GM18507 (cell line): ENCODE measurements around the gene ABCD1.

ENCODE experiments used
- DNase-seq: peaks from one replicate; pipeline ENCODE4 v3.0.0; 2011; ENCODE audit warnings: low read depth; ENCODE audit not compliant: insufficient read length; ENCODE audit errors: extremely low spot score
- FAIRE-seq: peaks from 2 replicates; lab custom pipeline; 2011; peaks lifted over from hg19 to GRCh38; lab: Jason Lieb, UNC

The ABCD1 gene

GRCh38 chrX:153778684-153779101 is 54.0 kb downstream of the ABCD1 start:
- no peak for FAIRE-seq
- DNase-seq, result no peak

DNA sequence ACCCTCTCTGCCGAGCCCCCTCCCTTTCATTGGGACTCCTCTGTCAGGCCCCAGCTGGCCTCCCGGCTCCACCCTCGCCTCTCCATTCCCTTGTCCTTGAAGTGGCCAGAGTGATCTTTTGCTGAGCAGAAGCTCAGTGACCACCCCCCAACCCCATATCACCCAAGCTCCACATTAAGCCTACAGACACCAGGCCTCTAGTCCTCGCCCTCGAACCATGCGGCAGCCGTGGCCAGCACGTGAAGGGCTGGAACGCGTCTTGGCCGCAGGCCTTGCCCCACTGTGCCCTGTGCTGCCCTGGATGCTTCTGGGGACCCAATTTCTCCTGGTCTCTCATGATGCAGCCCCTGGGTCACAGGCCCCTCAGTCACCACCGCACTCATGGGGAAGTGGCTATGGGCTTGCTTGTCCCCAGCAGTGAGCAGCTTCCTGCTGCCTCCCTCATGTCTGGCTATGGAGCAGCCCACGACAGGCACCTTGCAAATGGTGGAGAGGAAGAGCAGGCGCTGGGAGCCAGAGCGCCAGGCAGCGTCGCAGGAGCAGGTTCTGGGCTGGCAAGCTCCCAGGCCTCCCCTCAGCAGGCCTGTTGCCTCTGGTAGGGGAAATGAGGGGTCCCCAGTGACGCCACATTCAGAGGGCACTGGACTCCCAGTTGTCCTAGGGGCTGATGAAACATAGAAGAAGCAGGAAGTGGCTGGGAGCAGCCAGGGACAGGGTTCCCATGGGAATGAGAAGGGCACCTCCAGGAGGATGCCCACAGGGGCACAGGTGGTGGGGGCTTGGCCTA is 55.4 kb downstream of the ABCD1 start:
- no peak for DNase-seq

DNA sequence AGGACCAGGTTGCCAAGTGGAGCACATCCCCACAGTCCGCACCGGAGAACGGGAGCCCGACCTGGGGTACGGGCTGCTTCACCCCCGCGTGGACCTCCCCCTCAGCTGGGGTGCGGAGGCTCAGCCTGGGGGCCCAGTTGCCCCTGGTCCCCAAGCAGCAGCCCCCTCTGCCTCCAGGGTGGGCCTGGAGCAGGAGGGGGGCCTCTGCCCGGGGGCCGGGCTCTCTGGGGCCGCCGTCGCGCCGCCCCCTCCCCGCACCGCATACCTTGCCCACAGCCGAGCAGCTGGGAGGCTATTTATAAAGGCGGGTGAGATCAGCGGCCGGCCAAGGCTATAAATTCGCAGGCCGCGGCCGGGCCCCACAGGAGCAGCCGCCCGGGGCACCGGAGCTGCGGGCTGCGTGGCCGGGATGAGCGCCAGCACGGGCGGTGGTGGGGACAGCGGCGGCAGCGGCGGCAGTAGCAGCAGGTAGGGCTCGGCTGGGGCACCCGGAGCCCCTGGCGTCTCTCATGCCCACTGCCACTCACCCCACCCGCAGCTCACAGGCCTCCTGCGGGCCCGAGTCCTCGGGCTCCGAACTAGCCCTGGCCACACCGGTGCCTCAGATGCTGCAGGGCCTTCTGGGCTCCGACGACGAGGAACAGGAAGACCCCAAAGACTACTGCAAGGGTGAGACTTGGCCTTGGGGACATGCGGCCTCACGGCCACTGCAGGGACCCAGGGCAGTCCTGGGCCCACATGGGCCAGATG is 56.2 kb downstream of the ABCD1 start, which contains the start of gene SRPK3:
SRPK3 (plus strand) TSS at position 364 of the 750 bp plus-strand sequence; CDS start at position 410, 46 bp downstream.
- DNase-seq (no peak), FAIRE-seq (no peak)

More for the DNA sequence above, 55.4 kb downstream of the ABCD1 start:
- no peak for FAIRE-seq

DNA sequence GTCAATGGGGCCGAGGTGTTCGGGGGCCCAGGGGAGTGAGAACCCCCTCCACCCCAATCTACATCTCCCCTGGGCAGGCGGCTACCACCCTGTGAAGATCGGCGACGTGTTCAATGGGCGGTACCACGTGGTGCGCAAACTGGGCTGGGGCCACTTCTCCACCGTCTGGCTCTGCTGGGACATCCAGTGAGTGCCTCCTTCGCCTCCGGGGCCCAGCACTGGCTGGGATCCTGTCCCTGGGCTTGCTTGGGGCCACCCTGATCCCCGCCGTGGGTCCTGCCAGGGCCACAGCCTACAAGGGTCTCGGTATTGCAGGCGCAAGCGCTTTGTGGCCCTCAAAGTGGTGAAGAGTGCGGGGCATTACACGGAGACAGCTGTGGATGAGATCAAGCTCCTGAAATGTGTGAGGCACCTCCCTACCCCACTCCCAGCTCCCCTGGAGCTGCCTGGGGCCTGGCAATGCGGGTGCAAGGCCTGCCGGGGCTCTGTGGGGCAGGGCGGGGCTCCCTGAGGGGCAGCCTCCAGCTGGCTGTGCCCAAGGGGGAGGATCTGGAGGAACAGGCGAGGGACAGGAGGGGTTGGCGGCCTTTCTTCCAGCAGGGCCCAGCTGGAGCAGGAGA is 56.9 kb downstream of the ABCD1 start:
- no peak for DNase-seq
- no peak for FAIRE-seq

DNA sequence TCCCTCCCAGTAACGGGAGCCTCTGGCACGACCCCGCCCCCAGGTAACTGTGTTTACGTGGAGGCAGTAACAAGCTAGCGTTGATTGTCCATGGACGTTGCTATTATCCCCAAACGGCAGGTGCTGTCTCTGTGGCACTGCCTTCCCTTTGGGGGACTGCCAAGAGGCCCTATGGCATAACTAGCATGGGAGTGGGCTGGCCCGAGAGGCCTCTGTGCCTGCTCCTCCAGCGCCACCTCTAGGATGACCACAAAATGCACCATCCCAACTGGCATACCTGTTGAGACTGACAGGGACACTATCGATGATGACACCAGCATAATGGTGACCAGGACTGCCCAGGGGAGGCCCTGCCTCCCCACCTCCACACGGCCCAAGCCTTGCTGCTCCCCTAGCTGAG is 57.7 kb downstream of the ABCD1 start:
- no peak for FAIRE-seq

GRCh38 chrX:153782871-153783270 is 58.2 kb downstream of the ABCD1 start:
- FAIRE-seq (no peak), DNase-seq (no peak)

More for the DNA sequence above, 57.7 kb downstream of the ABCD1 start:
- DNase-seq, result no peak

GRCh38 chrX:153783378-153784013 is 58.8 kb downstream of the ABCD1 start:
- FAIRE-seq, result no peak
- DNase-seq, result no peak

DNA sequence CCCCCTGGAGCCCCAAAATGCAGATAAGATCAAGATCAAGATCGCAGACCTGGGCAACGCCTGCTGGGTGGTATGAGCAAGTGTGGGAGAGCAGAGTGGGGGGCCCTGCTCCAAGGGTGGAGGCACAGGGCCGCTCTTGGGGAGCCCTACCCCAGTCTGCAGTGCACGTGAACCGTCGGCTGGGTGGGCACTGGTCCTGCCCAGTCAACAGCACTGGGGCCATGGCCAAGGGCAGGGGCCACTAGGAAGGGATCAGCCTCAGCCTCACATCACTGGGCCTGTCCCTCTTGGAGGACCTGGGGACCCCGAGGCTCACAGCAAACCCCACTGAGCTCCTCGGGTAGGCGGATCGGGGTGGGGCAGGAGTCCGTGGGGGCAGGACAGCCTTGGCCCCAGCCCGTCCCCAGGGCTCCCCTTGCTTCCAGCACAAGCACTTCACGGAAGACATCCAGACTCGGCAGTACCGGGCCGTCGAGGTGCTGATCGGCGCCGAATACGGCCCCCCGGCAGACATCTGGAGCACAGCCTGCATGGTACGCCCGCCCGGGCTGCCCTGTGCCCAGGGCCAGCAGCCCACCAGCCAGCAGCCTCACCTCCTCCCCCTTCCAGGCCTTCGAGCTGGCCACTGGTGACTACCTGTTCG is 59.8 kb downstream of the ABCD1 start:
- DNase-seq (no peak), FAIRE-seq (no peak)

DNA sequence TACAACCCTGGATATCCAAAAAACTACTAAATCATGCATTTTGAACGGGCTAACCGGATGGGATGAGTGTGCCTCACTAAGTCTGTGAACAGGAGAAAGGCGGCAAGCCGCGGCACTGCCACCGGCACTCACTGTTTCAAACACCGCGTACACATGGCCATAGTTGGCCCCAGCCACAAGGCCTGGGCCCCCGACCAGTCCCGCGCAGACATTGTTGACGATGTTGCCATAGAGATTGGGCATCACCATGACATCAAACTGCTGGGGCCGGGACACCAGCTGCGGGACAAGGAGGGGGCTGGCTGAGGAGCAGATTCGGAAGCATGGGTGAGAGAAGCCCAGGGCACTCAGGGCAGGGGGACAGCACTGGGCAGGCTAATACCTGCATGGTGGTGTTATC is 62.0 kb downstream of the ABCD1 start:
- FAIRE-seq (no peak), DNase-seq (no peak)

DNA sequence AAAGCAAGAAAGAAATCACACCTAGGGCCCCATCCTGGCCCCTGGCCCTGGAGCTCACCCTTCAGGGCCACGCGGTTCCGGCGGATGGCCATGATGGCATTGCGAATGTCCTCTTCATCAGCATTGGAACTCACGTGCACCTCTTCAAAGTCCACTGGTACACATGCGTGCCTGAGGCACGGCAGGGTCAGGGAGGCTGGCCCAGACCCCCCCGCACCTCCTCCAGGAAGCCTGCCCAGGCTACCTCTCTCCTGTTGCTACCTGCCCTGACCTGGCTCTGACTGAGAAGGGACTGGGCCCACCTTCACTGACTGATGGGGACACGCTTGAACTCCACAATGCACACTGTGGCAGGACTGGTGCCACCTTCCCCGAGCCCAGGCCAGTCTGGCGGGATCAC is 65.0 kb downstream of the ABCD1 start:
- no peak for FAIRE-seq
- DNase-seq, result no peak

DNA sequence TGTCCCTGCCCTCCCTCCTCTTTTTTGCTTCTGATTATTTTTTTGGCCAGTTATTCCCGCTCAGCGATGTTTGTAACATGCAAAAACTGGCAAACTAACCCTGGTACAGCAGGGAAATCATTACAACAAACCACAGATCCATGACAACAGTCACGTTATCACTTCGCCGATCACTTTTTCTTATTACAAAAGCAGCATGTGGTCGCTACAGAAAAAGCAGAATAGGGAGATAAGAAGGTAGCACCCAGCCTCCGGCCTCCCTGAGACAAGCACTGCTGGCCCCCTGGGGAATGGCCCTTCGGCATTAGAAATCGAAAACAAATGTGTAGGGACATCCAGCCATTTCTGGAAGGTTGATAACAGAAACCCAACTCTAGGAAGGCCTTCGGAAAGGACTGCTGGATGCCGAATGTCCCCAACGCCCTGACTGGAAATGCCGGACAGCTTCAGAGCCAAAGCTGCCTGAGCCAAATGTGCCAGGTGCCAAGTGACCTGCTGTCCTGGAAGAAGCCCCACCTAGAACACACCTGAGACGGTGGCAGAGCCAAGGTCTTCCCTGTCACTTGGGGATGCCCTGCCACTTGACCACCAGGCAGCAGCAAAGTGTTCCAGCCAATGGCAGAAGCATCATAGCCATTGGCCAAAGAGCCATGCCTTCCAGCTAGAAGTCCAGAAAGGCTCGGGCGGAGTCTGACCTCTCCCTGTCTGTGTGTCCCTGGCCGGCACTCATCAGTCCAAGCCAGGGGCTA is 66.6 kb downstream of the ABCD1 start:
- DNase-seq (no peak), FAIRE-seq (no peak)

GRCh38 chrX:153792368-153792767 is 67.7 kb downstream of the ABCD1 start:
- FAIRE-seq (no peak), DNase-seq (no peak)

DNA sequence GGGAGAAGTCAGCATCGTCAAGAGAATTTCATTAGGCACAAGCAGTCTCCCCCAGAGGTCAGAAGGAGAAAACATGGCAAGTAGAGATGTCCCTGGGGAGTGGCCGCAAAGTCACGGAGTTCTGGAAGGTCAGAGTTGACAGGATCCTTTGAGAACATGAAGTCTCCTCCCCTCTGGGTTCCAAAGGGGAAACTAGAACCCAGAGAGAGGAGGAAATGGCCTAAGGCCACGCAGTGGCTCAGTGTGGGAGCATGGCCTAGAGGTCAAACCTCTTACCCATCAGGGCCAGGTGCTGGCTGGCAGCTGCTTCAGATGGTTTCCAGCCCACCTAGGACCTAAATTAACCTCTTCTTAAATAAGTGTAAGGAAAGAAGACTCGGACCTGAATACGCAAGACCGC is 68.6 kb downstream of the ABCD1 start:
- DNase-seq (no peak), FAIRE-seq (no peak)
